ENCODE results near the gene OLFM2. TPM values are rescaled to one million over a fixed set of nuclear protein-coding genes. Genes with fewer than 3 reads are reported as not detected.

Gene OLFM2
- total and polyA plus RNA-seq, 2 of the 4 experiments (the other 2 are of a cell fraction): 2.7 to 5.1 TPM

GRCh38 chr19:9914315-9915207, 21.8 kb downstream of the OLFM2 start:
- H2AK9ac ChIP-seq (replicated peaks; ENCODE audit: low read depth, low read length, poor library complexity): peak overlapping the region; percentile 68
- peak overlapping the region; percentile 22 for H2BK5ac ChIP-seq (ENCODE audit: low read depth, low read length, poor library complexity, severe bottlenecking)
- peak overlapping the region; percentile 89 for H2AFZ ChIP-seq (replicated peaks; ENCODE audit: low read length, poor library complexity)
- H3K4ac ChIP-seq (ENCODE audit: low read depth, low read length): peak overlapping the region; percentile 52
- H3K36me3 ChIP-seq (ENCODE audit: control insufficient read depth, insufficient read depth, low read length): no peaks in the 10 kb centered on the region
- H4K20me1 ChIP-seq (ENCODE audit: insufficient read depth, low read length): no peaks in the 10 kb centered on the region
- peaks cover 16% of the 10 kb centered on the region for H3K27me3 ChIP-seq (ENCODE audit: control insufficient read depth, insufficient read depth, low read length)
- POLR2A ChIA-PET (ENCODE audit: unreplicated experiment): no interaction called here
- H3K14ac ChIP-seq (replicated peaks; ENCODE audit: low read depth, low read length): no peak overlapping the region
- H3K27ac ChIP-seq (ENCODE audit: insufficient read depth, low read length): no peak overlapping the region
- peak overlapping the region; percentile 22; the same call in 1 of the 2 replicates for H2BK20ac ChIP-seq (ENCODE audit: low read depth, low read length)
- peak overlapping the region; percentile 74 to 75; a peak in 1 of 4 replicates for H4K8ac ChIP-seq (ENCODE audit: low read depth in 2 of 2, low read length in 2 of 2)
- 0% methylated on average over 23 of the region's 65 CpGs; no CpG with 5 or more reads in 1 of the 2 experiments for WGBS, 2 experiments (ENCODE audit: extremely low coverage in 2 of 2, insufficient read length in 1 of 2)
- in situ Hi-C loops (cut with MboI; ENCODE audit: low sequenced_read_pairs): loop anchor here (5.0 kb wide), 1 partner anchor 42 kb away; no protein-coding TSS in a partner anchor
- H2BK15ac ChIP-seq (ENCODE audit: low read depth, low read length): 0 out of 3 replicates have a peak overlapping the region, but pooled peaks have one; percentile 95
- no peak overlapping the region for H3K56ac ChIP-seq (ENCODE audit: extremely low read depth, insufficient read depth, low read length)
- peak overlapping the region; percentile 90 for H2AK5ac ChIP-seq (ENCODE audit: low read depth, low read length)
- BruUV-seq (replicated peaks): no TSS peak
- peak overlapping the region; percentile 12 for H2BK120ac ChIP-seq (ENCODE audit: low read depth, low read length)
- H3K4me2 ChIP-seq (ENCODE audit: low read depth, low read length): peak overlapping the region; percentile 89
- peak overlapping the region; percentile 52 for H3K4me3 ChIP-seq (ENCODE audit: insufficient read depth, low read depth, low read length)
- H3K9me3 ChIP-seq (ENCODE audit: control insufficient read depth, insufficient read depth, low read length): no peaks in the 10 kb centered on the region
- peak overlapping the region; percentile 30; the same call in 1 of the 2 replicates for H4K91ac ChIP-seq (ENCODE audit: insufficient read depth, low read depth, low read length)
- H3K18ac ChIP-seq (ENCODE audit: low read depth, low read length): peak overlapping the region; percentile 71; the same call in 1 of the 2 replicates
- dilution Hi-C loops (cut with HindIII; ENCODE audit: low sequenced_read_pairs, unreplicated experiment): no loop called here
- no peak overlapping the region for H3K23ac ChIP-seq (ENCODE audit: low read depth, low read length)
- H3K4me1 ChIP-seq (ENCODE audit: control insufficient read depth, insufficient read depth, low read length): peaks cover 2% of the 10 kb centered on the region; the same call in 1 of the 2 replicates
- H3K79me1 ChIP-seq (ENCODE audit: low read depth in 1 of 2, low read length in 2 of 2): no peaks in the 10 kb centered on the region; a peak in 1 of 4 replicates
- H4K5ac ChIP-seq (ENCODE audit: low read depth, low read length): peak overlapping the region; percentile 61; the same call in 1 of the 2 replicates
- DNase-seq (peak; percentile 77), ATAC-seq (ENCODE audit: low read depth) (peak; percentile 84)
- CTCF ChIA-PET: no interaction called here
- 0 out of 2 replicates have a peak overlapping the region, but pooled peaks have one; percentile 30 for H3K9ac ChIP-seq (ENCODE audit: low read depth, low read length)
- intact Hi-C loops (cut with micrococcal nuclease): loop anchor here (5.0 to 10.0 kb wide), 2 partner anchors 290 to 777 kb away; partner anchors contain the start of gene ZNF561
- peaks cover 9% of the 10 kb centered on the region; the same call in 1 of the 2 replicates for H3K9me1 ChIP-seq (ENCODE audit: insufficient read depth, low read length)
- no peak for TF ChIP-seq RFX5 (IDR thresholded peaks at IDR 0.05; ENCODE audit: low read depth, low read length)
- TF ChIP-seq, protein P1, sequence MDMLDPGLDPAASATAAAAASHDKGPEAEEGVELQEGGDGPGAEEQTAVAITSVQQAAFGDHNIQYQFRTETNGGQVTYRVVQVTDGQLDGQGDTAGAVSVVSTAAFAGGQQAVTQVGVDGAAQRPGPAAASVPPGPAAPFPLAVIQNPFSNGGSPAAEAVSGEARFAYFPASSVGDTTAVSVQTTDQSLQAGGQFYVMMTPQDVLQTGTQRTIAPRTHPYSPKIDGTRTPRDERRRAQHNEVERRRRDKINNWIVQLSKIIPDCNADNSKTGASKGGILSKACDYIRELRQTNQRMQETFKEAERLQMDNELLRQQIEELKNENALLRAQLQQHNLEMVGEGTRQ (IDR thresholded peaks at IDR 0.05; ENCODE audit: low read depth, low read length): no peak
- TF ChIP-seq NFE2L2 (IDR thresholded peaks at IDR 0.05; ENCODE audit: low read depth, low read length): peak; percentile 87
- TF ChIP-seq RAD21 (IDR thresholded peaks at IDR 0.05; ENCODE audit: low read length): peak; percentile 53
- peak; percentile 45 for TF ChIP-seq SMC3 (IDR thresholded peaks at IDR 0.05; ENCODE audit: low read depth, low read length)
- TF ChIP-seq, protein P2, sequence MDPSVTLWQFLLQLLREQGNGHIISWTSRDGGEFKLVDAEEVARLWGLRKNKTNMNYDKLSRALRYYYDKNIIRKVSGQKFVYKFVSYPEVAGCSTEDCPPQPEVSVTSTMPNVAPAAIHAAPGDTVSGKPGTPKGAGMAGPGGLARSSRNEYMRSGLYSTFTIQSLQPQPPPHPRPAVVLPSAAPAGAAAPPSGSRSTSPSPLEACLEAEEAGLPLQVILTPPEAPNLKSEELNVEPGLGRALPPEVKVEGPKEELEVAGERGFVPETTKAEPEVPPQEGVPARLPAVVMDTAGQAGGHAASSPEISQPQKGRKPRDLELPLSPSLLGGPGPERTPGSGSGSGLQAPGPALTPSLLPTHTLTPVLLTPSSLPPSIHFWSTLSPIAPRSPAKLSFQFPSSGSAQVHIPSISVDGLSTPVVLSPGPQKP (IDR thresholded peaks at IDR 0.05; ENCODE audit: borderline replicate concordance, low read depth, low read length): no peak
- TF ChIP-seq RCOR1 (IDR thresholded peaks at IDR 0.05; ENCODE audit: insufficient replicate concordance, low read length): peak; percentile 7
- TF ChIP-seq MAFK (IDR thresholded peaks at IDR 0.05; ENCODE audit: low read depth, low read length): 0 out of 2 replicates have a peak, but pooled peaks have one; percentile 20
- no peak for TF ChIP-seq MXI1 (IDR thresholded peaks at IDR 0.05; ENCODE audit: borderline replicate concordance, low read depth, low read length)
- peak; percentile 81 for TF ChIP-seq FOS (IDR thresholded peaks at IDR 0.05; ENCODE audit: low read depth, low read length)
- TF ChIP-seq MAZ (IDR thresholded peaks at IDR 0.05; ENCODE audit: borderline replicate concordance, low read depth, low read length): peak; percentile 77; the same call in 1 of the 2 replicates
- 0 out of 2 replicates have a peak, but pooled peaks have one; percentile 2 for TF ChIP-seq BHLHE40 (IDR thresholded peaks at IDR 0.05; ENCODE audit: low read depth, low read length)
- no peak for TF ChIP-seq CHD1 (IDR thresholded peaks at IDR 0.05; ENCODE audit: low read depth, low read length)
- no peak for TF ChIP-seq CEBPB (IDR thresholded peaks at IDR 0.05; ENCODE audit: low read depth, low read length)
